Measurements from ENCODE around the gene PPP3R2. TPM values are rescaled to one million over a fixed set of nuclear protein-coding genes. Genes with fewer than 3 reads are reported as not detected.

Gene PPP3R2
- total RNA-seq, 1 donor from 2014 or later: not detected

DNA sequence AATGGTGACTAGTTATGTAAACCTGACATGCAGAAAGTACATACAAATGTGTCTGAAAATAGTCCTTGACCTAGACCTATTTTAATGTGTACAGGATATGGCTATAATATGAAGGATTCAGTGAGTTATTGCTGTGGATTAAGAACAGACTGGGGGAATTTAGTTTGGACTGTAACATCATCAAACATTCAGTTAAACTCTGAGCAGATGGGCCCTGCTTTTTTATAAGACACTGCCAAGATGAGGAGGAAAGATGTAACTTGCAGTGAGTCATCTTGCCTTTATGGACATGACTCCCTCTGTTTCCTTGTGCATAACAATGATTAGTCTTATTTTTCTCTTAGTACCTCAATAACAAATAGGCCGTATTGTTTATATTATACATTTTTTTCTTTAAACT is 12.2 kb downstream of the PPP3R2 start:
- Histone ChIP-seq H3K27me3 (no peaks in the 10 kb centered on the region), H3K27ac (no peak overlapping the region), H3K4me1 (no peaks in the 10 kb centered on the region), H3K36me3 (no peaks in the 10 kb centered on the region), H3K9me3 (no peaks in the 10 kb centered on the region), H3K4me3 (no peak overlapping the region)
- TF ChIP-seq, protein P1, sequence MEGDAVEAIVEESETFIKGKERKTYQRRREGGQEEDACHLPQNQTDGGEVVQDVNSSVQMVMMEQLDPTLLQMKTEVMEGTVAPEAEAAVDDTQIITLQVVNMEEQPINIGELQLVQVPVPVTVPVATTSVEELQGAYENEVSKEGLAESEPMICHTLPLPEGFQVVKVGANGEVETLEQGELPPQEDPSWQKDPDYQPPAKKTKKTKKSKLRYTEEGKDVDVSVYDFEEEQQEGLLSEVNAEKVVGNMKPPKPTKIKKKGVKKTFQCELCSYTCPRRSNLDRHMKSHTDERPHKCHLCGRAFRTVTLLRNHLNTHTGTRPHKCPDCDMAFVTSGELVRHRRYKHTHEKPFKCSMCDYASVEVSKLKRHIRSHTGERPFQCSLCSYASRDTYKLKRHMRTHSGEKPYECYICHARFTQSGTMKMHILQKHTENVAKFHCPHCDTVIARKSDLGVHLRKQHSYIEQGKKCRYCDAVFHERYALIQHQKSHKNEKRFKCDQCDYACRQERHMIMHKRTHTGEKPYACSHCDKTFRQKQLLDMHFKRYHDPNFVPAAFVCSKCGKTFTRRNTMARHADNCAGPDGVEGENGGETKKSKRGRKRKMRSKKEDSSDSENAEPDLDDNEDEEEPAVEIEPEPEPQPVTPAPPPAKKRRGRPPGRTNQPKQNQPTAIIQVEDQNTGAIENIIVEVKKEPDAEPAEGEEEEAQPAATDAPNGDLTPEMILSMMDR (IDR thresholded peaks at IDR 0.05): no peak
- TF ChIP-seq POLR2AphosphoS5 (IDR thresholded peaks at IDR 0.05; ENCODE audit: insufficient read depth in 1 of 2, low read depth in 1 of 2) (no peak), POLR2A (IDR thresholded peaks at IDR 0.05) (no peak)
- DNase-seq (ENCODE audit: extremely low spot score in 2 of 2): no peak
- intact Hi-C loops (cut with DNase I): no loop called here

DNA sequence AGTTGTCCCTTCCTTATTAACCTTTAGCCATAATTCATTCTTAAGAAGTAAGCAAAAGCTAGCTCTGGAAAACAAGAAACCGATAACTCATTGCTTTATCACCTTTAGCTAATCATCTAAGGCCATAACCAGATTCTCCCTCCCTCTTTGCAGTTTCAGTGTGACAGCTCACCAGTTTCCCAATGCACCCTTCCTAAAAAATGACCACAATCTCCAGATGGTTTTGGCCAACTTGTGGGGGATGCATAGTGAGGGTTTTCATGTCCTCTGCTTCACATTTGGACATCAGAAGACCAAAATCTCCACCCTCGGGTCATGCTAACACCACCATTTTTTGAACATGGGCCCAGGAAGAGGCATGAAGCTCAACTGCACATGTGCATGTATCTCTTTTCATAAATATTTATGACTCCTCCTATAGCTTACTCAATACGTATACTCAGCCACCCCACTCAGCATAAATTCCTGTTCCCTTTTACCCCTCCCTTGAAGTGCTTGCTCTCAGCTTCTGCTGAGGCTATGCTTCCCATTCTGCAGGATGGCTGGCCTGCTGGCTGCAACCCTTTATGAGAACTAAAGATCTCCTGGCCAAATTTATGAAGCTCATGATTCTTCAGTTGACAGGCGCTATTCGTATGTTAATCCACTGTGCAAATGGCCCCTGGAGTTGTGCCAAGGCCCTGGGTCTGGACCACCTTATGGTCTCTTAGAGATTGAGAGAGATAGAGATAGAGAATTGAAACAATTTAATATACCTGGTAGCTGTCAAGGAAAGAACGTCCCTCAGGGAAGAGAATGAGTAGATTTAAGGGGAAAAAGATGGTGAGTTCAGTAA is 14.8 kb downstream of the PPP3R2 start:
- Histone ChIP-seq H3K4me1 (no peaks in the 10 kb centered on the region), H3K36me3 (no peaks in the 10 kb centered on the region), H3K9me3 (no peaks in the 10 kb centered on the region), H3K27me3 (no peaks in the 10 kb centered on the region), H3K27ac (no peak overlapping the region), H3K4me3 (no peak overlapping the region)
- intact Hi-C loops (cut with DNase I): no loop called here
- TF ChIP-seq POLR2AphosphoS5 (IDR thresholded peaks at IDR 0.05; ENCODE audit: insufficient read depth in 1 of 2, low read depth in 1 of 2) (no peak), POLR2A (IDR thresholded peaks at IDR 0.05) (no peak)
- TF ChIP-seq, protein P1 (IDR thresholded peaks at IDR 0.05): no peak
- DNase-seq (ENCODE audit: extremely low spot score in 2 of 2): no peak

DNA sequence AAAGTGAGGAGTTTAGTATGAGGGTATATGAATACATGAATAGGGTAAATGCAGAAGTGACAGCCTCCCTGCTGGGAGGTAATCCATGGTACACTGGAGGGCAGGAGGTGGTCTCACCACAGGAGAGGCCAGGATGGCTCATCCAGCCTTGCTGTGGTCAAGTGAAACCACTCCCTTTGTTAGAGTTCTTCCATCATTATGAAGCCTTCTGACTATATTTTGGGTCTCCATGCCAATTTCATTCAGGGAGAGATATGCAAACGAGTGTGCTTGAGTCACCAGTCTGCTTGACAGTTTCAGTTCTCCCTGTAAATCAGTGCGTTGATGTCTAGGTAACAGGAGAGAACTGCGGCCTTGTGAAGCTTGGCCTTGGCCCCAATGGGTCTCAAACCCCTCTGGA is 16.4 kb downstream of the PPP3R2 start:
- intact Hi-C loops (cut with DNase I): no loop called here
- Histone ChIP-seq H3K4me3 (no peak overlapping the region), H3K9me3 (no peaks in the 10 kb centered on the region), H3K4me1 (no peaks in the 10 kb centered on the region), H3K27me3 (no peaks in the 10 kb centered on the region), H3K27ac (no peak overlapping the region), H3K36me3 (no peaks in the 10 kb centered on the region)
- TF ChIP-seq POLR2AphosphoS5 (IDR thresholded peaks at IDR 0.05; ENCODE audit: insufficient read depth in 1 of 2, low read depth in 1 of 2) (no peak), POLR2A (IDR thresholded peaks at IDR 0.05) (no peak)
- TF ChIP-seq, protein P1 (IDR thresholded peaks at IDR 0.05): no peak
- DNase-seq (ENCODE audit: extremely low spot score in 2 of 2): no peak

DNA sequence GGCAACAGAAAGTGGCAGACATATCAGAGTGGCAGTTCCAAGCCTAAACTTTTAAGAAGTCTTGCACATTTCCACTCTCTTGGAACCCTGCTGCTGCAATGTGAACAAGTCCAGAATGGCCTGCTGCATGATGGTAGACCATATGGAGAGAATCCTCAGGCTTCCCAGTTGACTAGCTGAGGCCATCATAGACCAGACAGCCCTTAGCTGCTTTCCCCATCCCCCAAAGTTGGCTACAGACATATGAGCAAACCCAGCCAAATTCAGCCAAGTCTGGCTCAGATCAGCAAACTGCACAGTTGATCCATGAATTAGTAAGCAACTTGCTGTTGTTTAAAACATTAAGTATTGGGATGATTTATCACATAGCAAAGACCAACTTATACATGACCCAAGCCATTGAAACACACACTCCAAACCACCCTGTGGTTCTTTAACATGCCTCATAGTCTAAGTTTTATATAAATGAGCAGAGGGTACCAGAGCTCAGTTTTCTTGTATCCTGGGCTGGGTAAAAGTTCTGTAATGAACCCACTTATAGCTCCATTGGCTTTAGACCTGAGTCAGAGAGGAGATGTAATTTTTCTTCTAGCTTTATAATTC is 19.9 kb downstream of the PPP3R2 start:
- Histone ChIP-seq H3K4me3 (no peak overlapping the region), H3K4me1 (no peaks in the 10 kb centered on the region), H3K36me3 (peaks cover 0 to 4% of the 10 kb centered on the region in 2 donors), H3K27ac (no peak overlapping the region), H3K9me3 (no peaks in the 10 kb centered on the region), H3K27me3 (no peaks in the 10 kb centered on the region)
- DNase-seq (ENCODE audit: extremely low spot score in 2 of 2): no peak
- intact Hi-C loops (cut with DNase I): no loop called here
- no peak for TF ChIP-seq POLR2AphosphoS5 (IDR thresholded peaks at IDR 0.05; ENCODE audit: insufficient read depth in 1 of 2, low read depth in 1 of 2)
- TF ChIP-seq POLR2A (IDR thresholded peaks at IDR 0.05): no peak
- TF ChIP-seq, protein P1 (IDR thresholded peaks at IDR 0.05): no peak

DNA sequence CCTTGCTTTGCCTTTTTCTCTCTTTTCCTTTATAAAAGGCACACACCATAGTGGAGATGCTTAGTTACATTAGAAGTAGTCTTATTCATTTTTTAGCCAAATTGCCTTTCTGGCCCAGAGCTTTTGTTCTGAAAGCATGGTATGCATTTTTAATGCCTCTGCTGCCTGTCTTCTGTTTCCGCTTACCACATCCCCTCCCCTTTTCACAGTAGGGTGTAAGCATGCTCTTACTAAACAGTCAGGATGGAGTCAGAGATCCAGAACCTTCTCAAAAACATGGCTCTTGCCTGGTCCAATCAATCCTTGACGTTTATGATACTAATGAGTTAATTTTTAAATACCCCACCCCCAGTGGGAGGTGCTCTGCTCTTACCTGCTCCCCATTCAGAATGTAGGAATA is 22.5 kb downstream of the PPP3R2 start:
- Histone ChIP-seq H3K27ac (no peak overlapping the region), H3K4me1 (no peaks in the 10 kb centered on the region), H3K36me3 (peaks cover 0 to 11% of the 10 kb centered on the region in 2 donors), H3K4me3 (no peak overlapping the region), H3K9me3 (no peaks in the 10 kb centered on the region), H3K27me3 (no peaks in the 10 kb centered on the region)
- intact Hi-C loops (cut with DNase I): no loop called here
- TF ChIP-seq, protein P1 (IDR thresholded peaks at IDR 0.05): no peak
- TF ChIP-seq POLR2AphosphoS5 (IDR thresholded peaks at IDR 0.05; ENCODE audit: insufficient read depth in 1 of 2, low read depth in 1 of 2): no peak
- TF ChIP-seq POLR2A (IDR thresholded peaks at IDR 0.05): no peak
- no peak for DNase-seq (ENCODE audit: extremely low spot score in 2 of 2)
